Measurements from ENCODE around the gene RAB11FIP2.
A peak's percentile ranks its signal among the peaks of the same experiment; 100 is the strongest.

RAB11FIP2 gene

GRCh38 chr10:117980755-117981702, 65.7 kb downstream of the RAB11FIP2 start:
- no peak for DNase-seq

DNA sequence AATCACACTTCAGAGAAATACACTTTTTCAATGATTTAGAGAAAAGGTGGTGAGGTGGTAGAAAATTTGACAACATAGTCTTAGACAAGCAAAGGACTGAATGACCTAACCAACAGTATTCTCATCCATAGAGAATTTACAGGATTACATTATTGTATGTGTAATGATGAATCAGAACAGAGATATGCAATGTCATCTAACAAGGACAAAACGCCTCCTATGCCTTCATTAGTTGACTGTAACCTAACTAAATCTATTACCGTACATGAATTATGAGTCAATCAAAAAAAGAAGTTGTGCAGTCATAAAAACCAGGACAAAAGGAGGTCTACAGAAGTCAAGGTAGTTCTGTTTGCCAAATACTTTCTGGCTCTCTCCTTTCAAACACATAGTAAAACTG, 66.5 kb downstream of the RAB11FIP2 start:
- DNase-seq = peak in 1 of 2 donors; percentile 5

GRCh38 chr10:117972168-117972837, 74.4 kb downstream of the RAB11FIP2 start:
- DNase-seq = no peak

DNA sequence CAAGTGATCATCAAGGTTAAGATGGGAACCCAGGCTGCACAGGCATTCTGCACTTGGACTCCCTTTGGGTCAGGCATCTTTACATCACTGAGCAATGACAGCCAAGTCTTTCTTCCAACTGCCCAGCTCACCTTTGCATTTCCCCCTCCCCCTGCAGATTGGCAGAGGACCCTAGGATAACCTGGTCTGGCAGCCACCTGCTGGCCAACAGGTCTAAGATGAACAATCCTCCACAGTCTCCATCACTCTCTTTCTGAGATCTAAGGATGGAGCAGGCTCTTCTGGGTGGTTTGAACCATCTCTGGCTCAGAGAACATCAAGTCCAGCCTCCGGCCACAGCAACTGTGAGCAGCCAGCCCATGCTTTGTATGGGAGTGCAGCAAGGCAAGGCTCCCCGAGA, 75.8 kb downstream of the RAB11FIP2 start:
- DNase-seq = no peak

DNA sequence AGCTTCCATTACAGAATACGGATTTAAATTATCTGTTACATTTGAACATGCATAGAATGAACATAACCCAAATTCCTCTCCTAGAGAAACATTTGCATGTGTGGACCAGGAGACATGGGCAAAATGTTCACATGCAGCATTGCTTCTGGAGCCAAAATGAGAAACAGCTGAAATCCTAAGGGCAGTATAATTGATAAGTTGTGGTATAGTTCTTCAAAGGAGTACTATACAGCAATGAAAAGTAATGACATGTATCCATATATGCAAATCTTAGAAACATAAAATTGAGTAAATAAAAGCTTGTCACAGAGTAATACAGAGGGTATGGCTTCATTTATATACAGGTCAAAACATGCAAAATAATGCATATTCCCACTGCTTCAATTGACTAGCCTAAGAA, 77.1 kb downstream of the RAB11FIP2 start:
- DNase-seq = no peak

GRCh38 chr10:117968354-117969182, 78.2 kb downstream of the RAB11FIP2 start:
- DNase-seq = no peak

- DNase-seq = no peak
Measured at GRCh38 chr10:117967149-117967650, 79.5 kb downstream of the RAB11FIP2 start.

- DNase-seq = no peak
Measured at GRCh38 chr10:117965984-117966383, 80.8 kb downstream of the RAB11FIP2 start.

GRCh38 chr10:117964536-117964935, 82.2 kb downstream of the RAB11FIP2 start:
- no peak for DNase-seq

DNA sequence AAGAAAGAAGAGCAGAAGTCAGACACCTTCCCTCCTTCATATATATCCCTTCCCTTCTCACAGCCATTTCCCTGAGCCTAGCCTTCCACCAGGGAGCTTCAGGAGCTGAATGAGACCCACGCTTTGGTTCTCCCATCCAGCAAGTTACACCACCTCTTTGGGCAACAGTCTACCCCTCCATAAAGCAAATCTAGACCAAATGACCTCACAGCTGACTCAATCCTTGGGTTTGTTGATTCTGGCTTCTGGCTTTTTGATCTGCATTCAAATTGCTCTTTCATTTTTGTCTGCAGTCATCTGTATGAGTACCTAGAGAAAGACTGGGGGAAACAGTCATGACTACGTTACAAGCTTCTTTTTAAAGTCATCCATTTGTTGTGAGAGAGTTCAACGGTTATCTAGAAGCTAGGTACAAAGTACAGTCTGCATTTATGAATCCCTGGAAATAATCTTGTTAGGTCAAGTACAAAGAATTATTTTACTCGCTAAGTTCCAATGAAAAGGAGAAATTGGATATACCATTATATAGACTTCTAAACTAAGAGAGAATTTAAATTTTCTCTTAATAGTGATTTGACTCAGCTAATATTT, 86.3 kb downstream of the RAB11FIP2 start:
- DNase-seq = no peak

DNA sequence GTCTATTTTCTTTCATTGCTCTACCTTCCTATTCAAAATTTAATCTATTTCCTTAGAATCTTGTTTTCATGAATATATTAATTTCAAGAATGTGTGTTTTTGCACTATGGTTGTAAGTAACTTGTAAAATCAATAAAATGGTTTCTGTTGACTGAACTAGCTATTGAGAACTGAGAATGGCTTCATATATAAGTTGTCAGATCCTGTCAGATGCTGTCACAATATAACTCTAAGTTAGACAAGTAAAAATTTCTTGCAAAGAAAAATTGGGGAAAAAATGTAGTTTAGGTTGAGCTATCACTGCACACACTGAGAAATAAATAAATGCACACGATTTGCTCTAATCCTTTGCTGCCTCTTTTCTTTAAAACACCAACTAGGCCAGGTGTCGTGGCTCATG, 89.8 kb downstream of the RAB11FIP2 start:
- no peak for DNase-seq

DNA sequence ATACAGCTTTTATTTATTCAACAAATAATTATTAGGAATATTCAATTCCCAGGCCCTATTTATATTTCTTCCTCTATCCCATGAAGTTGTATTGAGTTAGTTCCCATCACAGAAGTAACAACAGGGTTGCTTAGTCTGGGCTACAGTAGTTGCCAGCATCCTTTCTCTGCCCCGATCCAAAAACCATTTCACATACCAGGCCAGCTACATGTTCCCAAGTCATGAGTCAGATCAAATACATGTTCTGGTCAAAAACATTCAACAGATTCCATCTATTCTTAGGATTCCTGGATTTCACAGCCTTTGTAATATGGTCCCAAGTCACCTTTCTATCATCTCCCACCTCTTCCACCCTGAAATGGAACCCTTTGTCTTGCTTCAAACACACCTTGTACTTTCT, 91.6 kb downstream of the RAB11FIP2 start:
- DNase-seq = no peak

All from inflammatory macrophage treated with lipopolysaccharide for 1 hour (primary cell).